ENCODE data around the gene CDH23.

GRCh38 chr10:71374481-71375233, 22.1 kb upstream of the CDH23 start:
- no peak for TF ChIP-seq CTCF (IDR thresholded peaks at IDR 0.05; ENCODE audit: poor library complexity, severe bottlenecking)
- TF ChIP-seq EP300 (conservative IDR thresholded peaks at IDR 0.05; ENCODE audit: poor library complexity, severe bottlenecking), result no peak

Data from neural cell (in vitro differentiated cells).